HG03439 (cell line): ENCODE data around the gene VIT.

Experiments
- ATAC-seq: cut with Tn5 transposase; IDR thresholded peaks from one replicate; pipeline ENCODE4 v1.9.1; 2021; ENCODE audit warnings: mild to moderate bottlenecking, moderate library complexity; ENCODE audit not compliant: unreplicated experiment

The VIT gene, protein sequence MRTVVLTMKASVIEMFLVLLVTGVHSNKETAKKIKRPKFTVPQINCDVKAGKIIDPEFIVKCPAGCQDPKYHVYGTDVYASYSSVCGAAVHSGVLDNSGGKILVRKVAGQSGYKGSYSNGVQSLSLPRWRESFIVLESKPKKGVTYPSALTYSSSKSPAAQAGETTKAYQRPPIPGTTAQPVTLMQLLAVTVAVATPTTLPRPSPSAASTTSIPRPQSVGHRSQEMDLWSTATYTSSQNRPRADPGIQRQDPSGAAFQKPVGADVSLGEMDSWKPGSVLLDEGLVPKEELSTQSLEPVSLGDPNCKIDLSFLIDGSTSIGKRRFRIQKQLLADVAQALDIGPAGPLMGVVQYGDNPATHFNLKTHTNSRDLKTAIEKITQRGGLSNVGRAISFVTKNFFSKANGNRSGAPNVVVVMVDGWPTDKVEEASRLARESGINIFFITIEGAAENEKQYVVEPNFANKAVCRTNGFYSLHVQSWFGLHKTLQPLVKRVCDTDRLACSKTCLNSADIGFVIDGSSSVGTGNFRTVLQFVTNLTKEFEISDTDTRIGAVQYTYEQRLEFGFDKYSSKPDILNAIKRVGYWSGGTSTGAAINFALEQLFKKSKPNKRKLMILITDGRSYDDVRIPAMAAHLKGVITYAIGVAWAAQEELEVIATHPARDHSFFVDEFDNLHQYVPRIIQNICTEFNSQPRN

DNA sequence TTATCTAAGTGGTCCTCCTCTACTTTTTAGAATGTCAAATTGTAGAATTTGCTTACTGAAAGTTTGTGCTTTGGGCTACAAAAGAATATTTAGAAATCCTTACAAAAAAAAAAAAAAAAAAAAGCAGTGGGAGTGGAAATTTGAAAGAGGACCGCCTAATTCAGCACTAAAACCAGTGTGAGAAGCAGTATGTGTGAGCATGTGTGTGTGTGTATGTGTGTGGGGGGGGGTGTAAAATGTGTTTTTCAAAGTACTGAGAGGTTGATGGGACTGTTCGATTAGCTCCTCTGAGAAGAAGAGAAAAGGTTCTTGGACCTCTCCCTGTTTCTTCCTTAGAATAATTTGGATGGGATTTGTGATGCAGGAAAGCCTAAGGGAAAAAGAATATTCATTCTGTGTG is at the start of gene VIT:
TSS of gene VIT (plus strand) at position 175 of the 400 bp plus-strand sequence. CDS start 19,664 bp downstream, outside the sequence.
- ATAC-seq = no peak

DNA sequence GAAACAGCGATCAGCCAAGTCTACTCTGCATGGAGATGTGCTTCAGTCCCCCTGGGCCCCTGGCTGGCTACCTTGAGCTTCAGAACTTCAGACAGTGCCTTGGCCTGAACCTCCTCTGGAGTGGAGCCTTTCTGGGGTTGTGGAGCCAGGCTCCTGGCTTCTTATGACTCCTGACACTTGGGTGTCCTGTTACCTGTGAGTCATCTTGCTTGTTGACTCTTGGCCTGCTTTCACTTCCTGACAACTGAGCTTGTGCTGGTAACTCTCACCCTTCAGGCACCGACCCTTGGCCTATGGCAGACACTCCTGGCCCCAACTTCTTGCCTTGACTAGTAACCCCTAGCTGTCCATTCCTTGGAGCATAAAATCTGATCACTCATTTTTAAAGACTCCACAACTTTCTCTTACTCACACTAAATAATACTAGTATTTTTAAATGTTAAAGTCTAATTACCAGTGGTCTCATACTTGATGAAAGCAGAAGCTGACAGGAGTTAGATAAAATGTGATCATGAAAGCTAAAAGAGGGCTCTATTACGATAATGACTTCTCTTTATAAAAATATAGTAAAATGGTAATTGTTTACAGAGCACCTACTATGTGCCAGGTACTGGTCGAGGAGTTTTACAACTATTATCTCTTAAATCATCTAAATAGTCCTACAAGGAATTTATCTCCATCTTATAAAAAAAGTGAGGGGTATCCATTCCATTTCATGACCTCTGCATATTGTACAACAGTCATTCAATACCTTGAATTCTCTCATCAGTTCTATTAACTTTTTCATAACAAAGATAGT is 46.3 kb upstream of the VIT start:
- peak; percentile 78 for ATAC-seq

DNA sequence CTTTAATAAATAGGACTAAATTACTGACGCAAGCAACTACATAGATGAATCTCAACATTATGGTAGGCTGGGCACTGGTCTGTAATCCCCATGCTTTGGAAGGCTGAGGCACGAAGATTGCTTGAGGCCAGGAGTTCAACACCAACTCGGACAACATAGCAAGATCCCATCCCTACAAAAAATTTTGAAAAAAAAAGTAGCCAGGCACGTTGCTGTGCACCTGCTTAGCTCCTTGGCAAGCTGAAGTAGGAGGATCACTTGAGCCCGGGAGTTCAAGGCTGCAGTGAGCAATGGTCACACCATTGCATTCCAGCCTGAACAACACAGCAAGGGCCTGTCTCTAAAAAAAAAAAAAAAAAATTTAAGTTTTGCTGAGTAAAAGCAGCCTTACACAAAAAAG is 43.4 kb upstream of the VIT start:
- no peak for ATAC-seq

DNA sequence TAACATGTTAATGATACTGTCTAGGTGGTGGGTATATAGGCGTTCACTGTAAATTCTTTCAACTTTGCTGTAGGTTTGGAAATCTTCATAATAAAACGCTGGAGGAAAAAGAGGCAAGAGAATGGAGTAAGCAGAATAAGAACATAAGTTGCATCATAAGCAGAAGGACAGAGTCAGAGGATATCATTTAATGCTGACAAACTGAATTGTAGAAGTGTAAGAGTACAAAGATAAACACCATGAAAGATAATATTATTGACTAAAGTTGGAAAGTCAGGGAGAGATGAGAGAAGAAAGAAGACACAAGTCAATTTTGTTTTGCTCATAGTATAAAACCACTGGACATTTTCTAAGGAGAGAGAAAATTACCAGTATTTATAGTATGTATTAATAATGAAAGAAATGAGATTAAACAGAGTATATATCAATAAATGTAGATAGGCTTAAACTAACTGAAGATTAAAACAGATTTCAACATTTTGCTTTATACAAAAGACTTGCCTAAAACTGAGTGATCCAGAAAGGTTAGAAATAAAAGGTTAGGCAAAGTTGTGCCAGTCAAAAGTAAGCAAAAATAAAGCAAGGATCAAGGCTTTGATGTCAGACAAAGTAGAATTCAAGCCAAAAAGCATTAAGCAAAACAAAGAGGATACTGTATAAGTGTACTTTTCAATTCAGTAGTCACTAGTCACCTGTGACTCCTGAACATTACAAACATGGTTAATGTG is 42.4 kb upstream of the VIT start:
- ATAC-seq = no peak

DNA sequence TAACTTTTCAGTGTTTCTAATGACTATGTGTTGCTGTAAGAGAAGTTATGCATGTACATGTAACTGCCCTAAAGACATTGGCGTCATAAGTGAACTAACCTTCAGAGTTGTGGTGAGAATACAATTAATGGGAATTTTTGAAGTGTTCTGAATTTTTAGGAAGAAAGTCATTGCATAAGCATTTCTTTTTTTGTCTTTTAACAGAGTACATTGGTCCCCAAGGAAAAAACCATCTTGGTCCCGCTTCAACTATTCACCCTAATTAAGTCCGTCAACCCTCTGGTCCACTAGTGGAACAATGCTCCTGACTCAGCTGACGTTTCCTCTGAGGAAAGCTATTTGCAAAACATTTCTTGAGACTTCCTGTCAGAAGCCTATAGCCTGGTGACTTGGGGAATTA is 41.1 kb upstream of the VIT start:
- ATAC-seq = no peak

DNA sequence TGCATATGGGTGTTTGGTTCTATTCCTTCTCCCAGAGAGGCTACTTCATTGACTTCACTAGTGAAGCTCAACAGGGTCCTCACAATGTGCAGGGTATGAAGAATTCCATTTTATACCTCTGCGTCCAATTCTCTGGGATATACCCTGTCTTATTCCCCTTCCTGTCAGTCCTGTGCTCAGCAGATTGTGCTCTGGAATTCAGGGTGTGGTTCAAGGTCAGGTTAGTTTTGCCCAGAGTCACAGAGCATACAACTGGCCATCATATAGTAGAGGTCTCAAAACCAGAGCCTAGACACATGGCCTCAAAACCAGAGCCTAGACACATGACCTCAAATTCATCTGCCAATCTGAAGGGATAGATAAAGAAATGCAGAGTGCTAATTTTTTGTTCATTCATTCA is 38.8 kb upstream of the VIT start:
- no peak for ATAC-seq

DNA sequence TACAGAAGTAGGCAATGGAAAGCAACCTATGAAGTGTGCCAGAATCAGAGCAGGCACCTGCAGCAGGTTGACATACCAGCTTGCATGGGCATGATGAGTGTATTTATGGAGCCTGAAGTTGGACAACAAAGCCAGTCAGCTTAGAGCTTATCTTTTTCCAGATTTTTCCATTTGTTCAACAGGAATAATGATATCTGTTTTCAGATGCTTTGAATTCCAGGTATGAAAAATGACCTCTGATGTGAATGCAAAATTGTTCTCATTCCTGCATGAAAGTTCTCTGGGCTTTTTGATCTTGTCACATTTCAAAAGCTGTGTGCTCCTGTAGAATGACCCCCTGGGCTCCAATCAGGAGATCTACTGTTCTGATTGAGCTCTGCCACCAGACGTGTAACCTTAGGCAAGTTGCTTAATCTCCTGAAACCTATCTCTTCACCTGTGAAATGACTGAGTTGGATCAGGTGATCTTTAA is 38.2 kb upstream of the VIT start:
- no peak for ATAC-seq

DNA sequence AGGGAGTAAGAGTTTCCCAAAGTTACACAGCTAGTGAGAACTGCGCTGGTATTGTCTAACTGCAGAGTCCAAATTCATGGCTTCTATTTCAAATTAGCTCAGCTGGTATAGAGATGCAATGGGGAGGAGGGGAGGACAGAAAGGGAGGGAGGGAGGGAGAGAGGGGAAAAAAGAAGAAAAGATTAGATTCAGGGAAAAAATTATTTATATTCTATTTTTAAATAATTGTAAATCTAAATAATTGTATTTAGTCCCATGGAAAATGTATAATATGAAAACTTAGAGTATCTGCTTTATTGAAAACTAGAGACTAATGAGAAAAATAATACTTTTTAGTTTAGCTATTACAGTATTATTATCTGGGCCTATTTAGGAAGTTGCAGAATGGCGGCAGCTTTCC is 37.3 kb upstream of the VIT start:
- ATAC-seq = no peak

DNA sequence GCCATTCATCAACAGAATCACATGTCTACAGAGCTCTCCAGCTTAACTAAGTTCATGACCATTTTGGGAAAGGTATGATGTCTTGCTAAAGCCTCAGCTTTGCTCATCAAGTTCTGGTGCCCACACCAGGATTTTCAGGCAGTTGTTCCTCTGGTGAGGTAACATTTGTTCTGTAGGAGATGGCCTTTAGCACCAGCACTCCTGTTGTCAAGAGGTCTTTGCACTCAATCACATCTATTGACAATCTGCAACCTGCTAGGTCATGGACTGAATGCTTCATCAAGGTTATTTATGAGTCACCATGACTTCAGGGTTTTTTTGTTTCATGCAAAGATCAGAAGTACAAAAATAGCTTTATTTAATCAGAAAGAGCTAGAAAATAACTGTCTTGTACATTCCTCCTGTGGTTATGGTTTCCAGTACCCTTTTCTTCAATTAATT is 36.6 kb upstream of the VIT start:
- ATAC-seq = peak; percentile 62

DNA sequence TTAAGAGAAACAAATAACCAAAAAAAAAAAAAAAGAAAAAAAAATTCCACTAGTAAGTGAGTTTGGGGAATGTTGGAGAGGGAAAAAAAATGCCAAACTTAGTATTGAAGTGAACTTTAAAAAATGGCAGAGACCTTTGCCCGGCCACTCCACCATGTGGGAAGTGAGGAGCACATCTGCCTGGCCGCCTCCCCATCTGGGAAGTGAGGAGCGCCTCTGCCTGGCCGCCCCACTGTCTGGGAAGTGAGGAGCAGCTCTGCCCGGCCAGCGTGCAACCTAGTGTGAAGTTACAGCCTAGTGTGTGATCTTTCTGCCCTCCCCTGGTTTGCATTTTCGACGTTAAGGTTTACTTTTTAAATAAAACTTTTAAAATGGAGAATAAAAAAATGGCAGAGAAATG is 33.9 kb upstream of the VIT start:
- ATAC-seq = no peak

DNA sequence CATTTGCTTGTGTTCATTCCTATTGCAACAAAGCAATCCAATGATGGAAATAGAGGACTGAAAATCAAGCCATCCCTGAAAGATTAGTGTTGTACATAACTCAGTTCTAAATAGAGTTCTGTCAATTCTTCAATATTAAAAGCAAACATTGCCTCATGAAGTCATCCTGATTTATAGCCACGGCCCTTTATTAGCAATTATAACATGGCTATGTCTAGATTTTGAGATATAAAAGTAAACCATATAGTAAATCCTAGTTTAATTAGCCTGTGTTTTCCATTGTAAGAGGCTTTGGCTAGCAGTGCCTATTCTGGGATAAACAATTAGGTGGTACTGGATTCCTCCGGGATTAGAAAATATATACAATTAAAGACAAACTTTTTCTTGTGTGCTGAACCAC is 33.2 kb upstream of the VIT start:
- no peak for ATAC-seq

DNA sequence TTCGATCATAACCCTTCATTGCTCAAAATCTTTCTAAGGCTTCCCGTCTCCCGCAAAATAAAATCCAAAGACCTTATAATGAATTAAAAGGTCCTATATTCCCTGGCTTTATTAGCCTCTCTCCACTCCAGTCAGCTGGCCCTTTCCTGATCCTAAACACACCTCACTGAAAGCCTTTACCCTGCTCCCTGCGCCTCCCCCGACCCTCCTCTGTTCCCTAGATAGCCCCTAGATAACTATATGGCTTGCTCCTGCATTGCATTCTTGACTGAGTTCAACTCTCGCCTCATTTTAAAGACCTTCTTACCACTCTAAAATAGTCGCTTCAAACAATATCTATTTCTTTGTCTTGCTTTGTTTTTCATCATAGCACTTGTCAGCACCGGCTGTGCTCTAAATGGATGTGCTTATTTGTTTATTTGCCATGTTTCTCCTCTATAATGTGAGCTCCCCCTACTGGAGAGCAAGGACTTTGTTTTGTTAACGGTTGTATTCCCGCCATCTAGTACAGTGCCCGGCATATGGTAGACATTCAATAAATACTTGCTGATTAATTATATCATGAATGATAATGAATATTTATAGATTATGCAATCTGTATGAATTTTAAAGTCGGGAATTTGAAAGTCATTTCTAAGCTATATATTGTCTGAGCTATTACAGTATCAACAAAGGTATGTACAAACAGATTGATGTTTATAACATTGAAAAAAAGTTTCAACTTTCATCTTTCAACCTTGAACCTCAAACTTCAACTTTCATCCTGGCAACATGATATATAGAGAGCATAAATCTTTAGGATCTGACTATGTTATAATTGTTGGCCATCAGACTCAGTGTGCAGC is 32.4 kb upstream of the VIT start:
- ATAC-seq = peak; percentile 85

DNA sequence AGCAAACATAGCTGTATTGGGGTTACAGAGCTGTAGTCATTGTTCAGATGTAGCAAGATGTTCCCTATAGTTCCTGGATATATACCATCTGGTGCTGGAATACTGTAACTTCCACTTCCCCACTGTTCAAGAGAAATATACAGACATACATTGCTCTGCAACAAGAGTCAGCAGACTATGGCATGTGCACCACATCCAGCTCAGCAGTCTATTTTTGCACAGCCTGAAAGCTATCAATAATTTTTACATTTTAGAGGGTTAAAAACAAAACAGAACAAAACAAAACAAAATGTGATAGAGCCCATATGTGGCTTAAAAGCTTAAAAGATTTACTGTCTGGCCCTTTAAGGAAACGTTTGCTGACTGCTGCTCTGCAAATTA is 31.8 kb upstream of the VIT start:
- ATAC-seq = no peak

DNA sequence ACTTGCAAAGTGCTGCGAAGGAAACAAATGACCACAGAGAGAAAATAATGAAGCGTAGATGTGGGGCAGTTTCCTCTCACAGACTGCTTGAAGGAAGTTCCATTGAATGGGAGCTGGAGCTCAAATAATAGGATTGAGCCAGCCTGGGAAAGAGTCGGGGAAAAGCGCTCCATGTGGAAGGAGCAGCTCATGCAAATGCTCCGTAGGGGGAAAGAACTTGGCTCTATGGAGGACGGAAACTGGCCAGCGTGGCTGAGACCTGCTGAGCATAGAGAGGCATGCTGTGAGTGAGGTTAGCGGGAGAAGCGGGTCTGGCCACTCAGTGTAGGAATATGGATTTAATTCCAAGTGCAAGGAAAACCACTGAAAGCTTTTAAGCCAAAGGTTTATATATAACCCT is 28.6 kb upstream of the VIT start:
- no peak for ATAC-seq

DNA sequence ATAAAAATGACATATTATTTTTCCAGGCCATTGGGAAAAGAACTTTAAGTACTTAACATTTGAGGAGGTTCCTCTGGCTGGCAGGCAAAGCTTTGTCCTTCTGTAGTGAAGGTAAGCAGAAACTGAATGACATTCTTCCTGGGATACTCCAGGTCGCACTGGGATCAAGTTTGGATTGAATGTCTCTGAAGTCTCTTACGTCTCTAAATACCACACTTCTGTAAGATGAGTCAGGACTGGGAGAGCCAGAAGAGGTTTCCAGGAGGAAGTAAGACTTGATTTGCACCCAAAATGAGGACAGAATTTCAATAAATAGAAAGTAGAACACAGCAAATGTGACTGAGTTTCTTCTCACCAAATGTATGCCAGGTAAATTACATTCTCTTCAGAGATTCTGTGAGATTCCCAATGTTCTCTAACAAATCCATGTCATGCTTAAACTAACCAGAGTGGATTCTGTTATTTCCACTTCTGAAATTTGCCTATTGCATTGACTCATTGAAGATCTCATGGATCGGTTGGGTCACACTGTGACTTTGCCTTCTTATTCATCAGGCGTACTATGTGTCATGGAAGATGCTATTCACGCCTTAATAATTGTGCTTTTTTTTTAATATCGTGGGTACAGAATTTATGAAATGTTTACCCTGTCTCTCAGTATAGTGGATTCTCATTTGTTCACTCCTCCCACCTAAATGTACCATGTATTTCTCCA is 25.5 kb upstream of the VIT start:
- ATAC-seq = no peak

DNA sequence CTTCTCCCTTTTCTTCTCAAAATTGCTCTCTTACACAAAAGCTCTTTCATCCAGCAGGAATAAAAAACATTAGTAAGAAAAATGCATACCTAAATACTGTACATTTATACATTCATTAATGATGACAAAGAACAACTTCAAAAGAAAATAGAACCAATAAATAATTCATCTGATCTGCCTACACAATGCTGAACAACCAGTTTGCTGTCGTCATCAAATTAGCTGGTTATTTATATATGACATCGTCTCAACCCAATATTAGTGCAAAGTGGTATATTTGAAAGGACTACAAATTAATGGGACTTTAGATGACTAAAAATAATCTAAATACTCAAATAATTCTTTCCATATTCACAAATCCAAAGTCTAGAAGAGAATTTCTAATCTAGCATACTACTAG is 24.8 kb upstream of the VIT start:
- ATAC-seq = no peak

DNA sequence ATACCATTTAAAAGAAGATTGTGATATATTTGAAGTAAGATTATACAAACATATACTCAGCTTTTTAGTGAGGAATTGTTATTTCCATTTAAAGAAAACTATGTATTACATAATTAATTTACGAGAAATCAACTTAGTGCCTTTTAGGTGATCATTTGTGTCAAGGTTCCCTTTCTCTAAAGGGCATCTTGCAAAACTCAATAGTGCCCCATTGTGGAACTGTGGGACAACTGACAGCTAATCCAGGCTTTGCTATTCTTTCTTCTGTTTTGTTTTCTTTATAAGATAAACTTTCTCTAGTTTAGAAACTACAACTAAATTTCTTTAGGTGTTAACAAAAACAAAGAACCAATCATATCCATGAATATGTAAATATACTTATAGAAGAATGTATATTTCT is 24.3 kb upstream of the VIT start:
- ATAC-seq = no peak

DNA sequence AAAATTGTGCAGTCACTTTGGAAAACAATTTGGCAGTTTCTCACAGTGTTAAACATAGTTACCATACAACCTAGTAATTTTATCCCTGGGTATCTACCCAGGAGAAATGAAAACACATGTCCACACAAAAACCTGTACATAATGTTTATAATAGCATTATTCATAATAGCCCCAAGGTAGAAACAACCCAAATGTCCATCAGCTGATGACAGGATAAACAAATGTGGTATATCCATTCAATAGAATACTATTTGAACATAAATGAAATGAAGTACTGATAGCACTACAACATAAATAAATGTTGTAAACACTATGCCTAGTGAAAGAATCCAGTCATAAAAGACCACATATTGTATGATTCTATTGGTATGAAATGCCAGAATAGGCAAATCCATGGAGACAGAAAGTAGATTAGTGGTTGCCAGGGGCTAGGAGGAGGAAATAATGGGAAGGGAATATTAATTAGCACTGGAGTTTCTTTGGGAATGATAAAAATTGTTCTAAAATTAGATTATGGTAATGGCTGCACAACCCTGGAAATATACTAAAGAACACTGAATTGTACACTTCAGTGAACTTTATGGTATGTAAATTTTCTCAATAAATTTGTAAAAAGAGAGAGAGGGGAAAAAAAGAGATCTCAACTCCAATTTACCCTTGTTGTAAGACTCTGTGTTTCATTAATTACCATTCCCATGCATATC is 20.8 kb upstream of the VIT start:
- ATAC-seq = no peak

DNA sequence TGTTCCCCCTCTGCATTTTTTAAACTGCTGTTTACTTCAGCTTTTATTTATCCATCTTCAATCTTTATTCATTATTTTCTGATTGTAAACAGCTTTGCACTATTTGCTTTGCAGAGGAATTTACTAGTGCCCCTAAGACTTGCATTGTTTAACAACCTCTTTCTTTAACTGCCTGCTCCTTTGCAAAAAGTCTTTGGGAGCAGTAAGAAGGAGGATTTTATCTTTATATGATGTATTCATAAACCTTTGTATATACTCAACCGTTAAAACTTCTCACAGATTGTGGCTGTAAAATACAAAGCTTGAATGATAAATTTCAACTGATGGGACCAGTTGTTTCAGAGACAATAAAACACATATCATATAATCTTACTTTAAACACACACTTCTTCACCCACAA is 20.1 kb upstream of the VIT start:
- ATAC-seq = no peak
